Thoracic aorta (tissue), 2 donors: ENCODE results near the gene MYLK. TPM values are rescaled to one million over a fixed set of nuclear protein-coding genes. Genes with fewer than 3 reads are reported as not detected.
A peak's percentile ranks its signal among the peaks of the same experiment; 100 is the strongest.

ENCODE experiments used
- ATAC-seq: fragments of 150-250 bp; one replicate; pipeline ENCODE4 v1.8.0; 2017; ENCODE audit warnings: low read depth; ENCODE audit not compliant: insufficient number of reproducible peaks, low FRiP score
- DNase-seq: peaks from one replicate; pipeline ENCODE4 v3.0.0-alpha.2; 2020; ENCODE audit warnings: low spot score
- H3K27ac ChIP-seq, 2 donors: fragments of 200-600 bp; sonication (generic); 1 replicate in 1 of 2; 2 replicates in 1 of 2; pipeline ENCODE4 v1.5.1; 2016; ENCODE audit warnings: mild to moderate bottlenecking in 2 of 2, moderate library complexity in 2 of 2
- H3K27me3 ChIP-seq: fragments of 200-600 bp; sonication (generic); replicated peaks from 2 replicates; pipeline ENCODE4 v1.6.0; 2016; ENCODE audit warnings: mild to moderate bottlenecking; ENCODE audit not compliant: insufficient read depth
- H3K36me3 ChIP-seq: fragments of 200-600 bp; sonication (generic); one replicate; pipeline ENCODE4 v1.5.1; 2016
- H3K4me1 ChIP-seq, 2 donors: fragments of 200-600 bp; sonication (generic); 1 replicate in 1 of 2; 2 replicates in 1 of 2; pipeline versions ENCODE4 v1.5.1 to v1.6.0; 2016; ENCODE audit warnings: low read depth in 2 of 2, mild to moderate bottlenecking in 1 of 2; ENCODE audit not compliant: control insufficient read depth in 1 of 2
- H3K4me3 ChIP-seq: fragments of 200-600 bp; sonication (generic); 2 replicates; pipeline ENCODE4 v1.5.1; 2016; ENCODE audit warnings: mild to moderate bottlenecking
- H3K9me3 ChIP-seq: fragments of 200-600 bp; sonication (generic); 2 replicates; pipeline ENCODE4 v1.5.1; 2016
- CTCF ChIP-seq: fragments of 200-600 bp; sonication (generic); IDR thresholded peaks from one replicate; pipeline ENCODE4 v1.5.1; 2019; ENCODE audit warnings: antibody characterized with exemption
- total RNA-seq, 2 donors: library from RNA; depleted of rRNA; stranded (reverse); fragments of >200 nt; gene quantifications; one replicate each; pipeline versions ENCODE4 v1.1.0 to v1.2.3, GENCODE V29; 2016

The MYLK gene
- total RNA-seq, 2 donors from 2014 or later = 483 to 563 TPM

- no peak for DNase-seq
- Histone ChIP-seq H3K4me3 (no peak overlapping the region), H3K4me1 (peaks cover 55 to 75% of the 10 kb centered on the region in 2 donors), H3K9me3 (no peaks in the 10 kb centered on the region), H3K27me3 (no peaks in the 10 kb centered on the region), H3K36me3 (no peaks in the 10 kb centered on the region), H3K27ac (peak overlapping the region; percentile 83 to 92)
- TF ChIP-seq CTCF = no peak
- no peak for ATAC-seq
Measured at GRCh38 chr3:123781138-123781537, 103.0 kb downstream of the MYLK start.

DNA sequence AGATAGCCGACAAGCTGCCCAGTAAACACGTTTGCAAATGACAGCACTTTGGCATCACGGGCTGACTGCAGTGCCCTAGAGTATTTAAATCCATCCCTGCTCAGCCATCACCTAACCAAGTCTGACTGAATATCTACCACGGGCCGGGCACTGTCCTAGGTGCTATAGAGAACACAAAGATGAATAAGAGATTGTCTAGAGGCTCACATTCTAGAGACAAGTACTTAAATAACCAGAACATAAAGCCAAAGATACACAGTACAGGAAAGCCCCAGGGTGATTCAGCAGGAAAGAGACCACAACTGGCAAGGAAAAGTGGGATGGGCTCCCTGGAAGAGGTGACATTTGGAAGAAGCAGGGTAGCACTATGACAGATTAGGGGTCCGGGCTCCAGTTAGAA lies 103.5 kb downstream of the MYLK start:
- no peak for ATAC-seq
- TF ChIP-seq CTCF = no peak
- Histone ChIP-seq H3K4me1 (peaks cover 55 to 78% of the 10 kb centered on the region in 2 donors), H3K4me3 (no peak overlapping the region), H3K27me3 (no peaks in the 10 kb centered on the region), H3K36me3 (no peaks in the 10 kb centered on the region), H3K27ac (peak overlapping the region; percentile 83 to 92), H3K9me3 (no peaks in the 10 kb centered on the region)
- DNase-seq = no peak

DNA sequence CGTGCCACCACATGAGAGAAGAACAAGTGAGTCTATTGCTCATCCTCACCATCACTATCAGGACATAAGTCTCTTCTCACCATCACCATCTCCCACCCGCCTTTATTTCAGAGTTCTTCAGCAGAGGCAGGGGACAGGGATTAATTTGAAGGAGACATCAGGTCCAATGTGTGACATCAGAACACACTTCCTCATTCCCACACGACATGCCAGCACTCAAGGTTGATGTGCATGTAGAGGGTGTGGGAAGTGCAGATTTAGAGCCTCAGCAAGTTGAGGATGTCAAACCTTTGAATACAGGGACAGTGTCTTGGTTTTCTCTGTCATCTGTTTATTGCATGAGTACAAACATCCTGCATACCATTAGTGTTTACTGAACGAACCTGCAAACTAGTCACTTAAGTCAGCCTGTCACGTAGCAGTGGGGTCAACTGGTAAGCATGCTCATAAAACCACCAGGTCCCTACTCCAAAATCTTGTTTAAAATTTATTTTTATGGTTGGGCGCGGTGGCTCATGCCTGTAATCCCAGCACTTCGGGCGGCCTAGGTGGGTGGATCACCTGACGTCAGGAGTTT lies 104.4 kb downstream of the MYLK start:
- no peaks in the 10 kb centered on the region for H3K9me3 ChIP-seq
- TF ChIP-seq CTCF = no peak
- peaks cover 56 to 87% of the 10 kb centered on the region in 2 donors for H3K4me1 ChIP-seq
- ATAC-seq = no peak
- no peak overlapping the region for H3K4me3 ChIP-seq
- no peaks in the 10 kb centered on the region for H3K36me3 ChIP-seq
- H3K27ac ChIP-seq = peak overlapping the region; percentile 83 to 92
- no peak for DNase-seq
- no peaks in the 10 kb centered on the region for H3K27me3 ChIP-seq

DNA sequence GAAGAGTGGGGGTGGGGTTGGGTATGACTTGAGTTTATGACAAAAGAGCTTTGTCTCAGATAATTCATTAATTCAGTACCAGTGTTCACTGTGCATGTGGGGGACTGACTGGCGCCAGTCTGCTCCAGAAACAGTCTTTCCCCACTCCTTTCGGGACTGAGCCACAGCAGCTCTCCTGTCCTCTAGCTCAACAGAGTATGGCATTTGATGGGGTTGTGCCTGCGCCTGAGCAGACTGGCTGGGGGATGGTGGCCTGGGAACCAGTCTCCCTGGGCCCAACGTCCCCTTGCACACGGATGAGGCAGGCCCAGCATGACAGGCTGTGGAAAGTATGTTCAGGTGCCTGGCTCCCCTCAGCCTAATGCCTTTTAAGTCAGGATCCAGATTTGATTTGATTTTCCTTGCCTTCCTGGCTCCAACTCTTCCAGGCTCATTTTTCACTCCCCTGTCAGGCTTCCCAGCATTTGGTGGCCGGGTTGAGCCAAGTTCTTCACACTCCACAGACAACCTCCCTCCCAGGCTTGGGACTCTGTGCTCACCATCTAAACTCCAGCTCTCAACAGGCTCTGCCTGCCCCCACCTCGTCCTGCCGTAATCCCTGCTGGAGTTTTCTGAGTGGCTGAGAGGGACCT lies 105.0 kb downstream of the MYLK start:
- Histone ChIP-seq H3K4me1 (peaks cover 63 to 93% of the 10 kb centered on the region in 2 donors), H3K36me3 (no peaks in the 10 kb centered on the region), H3K27ac (peak overlapping the region; percentile 83 to 92), H3K27me3 (no peaks in the 10 kb centered on the region), H3K4me3 (no peak overlapping the region), H3K9me3 (no peaks in the 10 kb centered on the region)
- DNase-seq = peak; percentile 41
- TF ChIP-seq CTCF = no peak
- ATAC-seq = peak; percentile 57

- Histone ChIP-seq H3K36me3 (no peaks in the 10 kb centered on the region), H3K9me3 (no peaks in the 10 kb centered on the region), H3K27ac (peak overlapping the region; percentile 83 to 92), H3K4me1 (peaks cover 58 to 93% of the 10 kb centered on the region in 2 donors), H3K27me3 (no peaks in the 10 kb centered on the region), H3K4me3 (no peak overlapping the region)
- DNase-seq (no peak), ATAC-seq (no peak)
- TF ChIP-seq CTCF = no peak
Measured at GRCh38 chr3:123778525-123778924, 105.6 kb downstream of the MYLK start.
